ENCODE measurements around the gene UBAP1.

GRCh38 chr9:34187891-34188240 is 9.0 kb downstream of the UBAP1 start:
- no peak for TF ChIP-seq CTCF (IDR thresholded peaks at IDR 0.05)
- no peak for TF ChIP-seq POLR2A (IDR thresholded peaks at IDR 0.05)
- TF ChIP-seq EP300 (IDR thresholded peaks at IDR 0.05), result no peak
